HEK293 (cell line): ENCODE data around the gene LYPLAL1.

ENCODE experiments used
- CTCF ChIA-PET: fragments of 350-600 bp; formaldehyde crosslinking; extraction: SDS; loops from one replicate; lab custom pipeline; 2021; ENCODE audit warnings: antibody characterized with exemption; lab: Yijun Ruan, JAX
- POLR2A ChIA-PET: fragments of 300-600 bp; formaldehyde crosslinking; extraction: SDS; loops from one replicate; lab custom pipeline; 2020; ENCODE audit warnings: antibody characterized with exemption, inconsistent platforms; lab: Yijun Ruan, JAX
- H3K27ac ChIP-seq: fragments of 200-500 bp; sonication (Bioruptor generic); 2 replicates; pipeline ENCODE4 v1.5.1; 2014; ENCODE audit warnings: low read depth, low read length, control low read depth, inconsistent platforms; ENCODE audit errors: extremely low read depth
- H3K36me3 ChIP-seq, 2 experiments: fragments of 200-500 bp in 1 of 2; sonication (Bioruptor generic) in 1 of 2; 1 replicate in 1 of 2; 2 replicates in 1 of 2; pipeline ENCODE4 v1.5.1; 2014 to 2017; ENCODE audit warnings: inconsistent platforms in 2 of 2, low read length in 2 of 2; ENCODE audit not compliant: control insufficient read depth in 2 of 2, insufficient read depth in 1 of 2
- H3K4me1 ChIP-seq: fragments of 200-500 bp; sonication (Bioruptor generic); 2 replicates; pipeline ENCODE4 v1.5.1; 2014; ENCODE audit warnings: mild to moderate bottlenecking, low read length, inconsistent platforms; ENCODE audit not compliant: control insufficient read depth, insufficient read depth
- H3K4me3 ChIP-seq: 2 replicates; pipeline ENCODE4 v1.5.1; 2011; ENCODE audit warnings: low read depth, mild to moderate bottlenecking, control low read depth, low read length, moderate library complexity
- H3K9me3 ChIP-seq: fragments of 200-500 bp; sonication (Bioruptor generic); 2 replicates; pipeline ENCODE4 v1.5.1; 2014; ENCODE audit warnings: low read depth, low read length, inconsistent platforms; ENCODE audit not compliant: control insufficient read depth, insufficient read depth
- GLI4 ChIP-seq: fragments of 450-650 bp; formaldehyde crosslinking; IDR thresholded peaks from 2 replicates; pipeline ENCODE4 v1.5.1; 2016; ENCODE audit warnings: missing biosample characterization, missing genetic modification characterization
- REPIN1 ChIP-seq: fragments of 450-650 bp; formaldehyde crosslinking; IDR thresholded peaks from 2 replicates; pipeline ENCODE4 v1.5.1; 2017; ENCODE audit warnings: missing biosample characterization, missing genetic modification characterization, low read depth
- TCF7L2 ChIP-seq: IDR thresholded peaks from 2 replicates; pipeline ENCODE4 v1.6.1; 2011; ENCODE audit warnings: low read depth, mild to moderate bottlenecking, inconsistent platforms, low read length, moderate library complexity, borderline replicate concordance
- YY1 ChIP-seq: fragments of 450-650 bp; formaldehyde crosslinking; IDR thresholded peaks from 2 replicates; pipeline ENCODE4 v1.5.1; 2018; ENCODE audit warnings: missing biosample characterization, missing genetic modification characterization
- ZBTB7A ChIP-seq: fragments of 450-650 bp; formaldehyde crosslinking; IDR thresholded peaks from 2 replicates; pipeline ENCODE4 v1.5.1; 2016; ENCODE audit warnings: low read depth, missing biosample characterization, missing genetic modification characterization
- ZFP41 ChIP-seq: fragments of 450-650 bp; formaldehyde crosslinking; IDR thresholded peaks from 2 replicates; pipeline ENCODE4 v1.5.1; 2016; ENCODE audit warnings: missing biosample characterization, missing genetic modification characterization, borderline replicate concordance
- ZNF140 ChIP-seq: fragments of 450-650 bp; formaldehyde crosslinking; IDR thresholded peaks from 2 replicates; pipeline ENCODE4 v1.5.1; 2016; ENCODE audit warnings: missing biosample characterization, missing genetic modification characterization
- ZNF146 ChIP-seq: fragments of 450-650 bp; formaldehyde crosslinking; IDR thresholded peaks from 2 replicates; pipeline ENCODE4 v1.5.1; 2016; ENCODE audit warnings: missing biosample characterization, missing genetic modification characterization
- ZNF221 ChIP-seq: fragments of 450-650 bp; formaldehyde crosslinking; IDR thresholded peaks from 2 replicates; pipeline ENCODE4 v1.5.1; 2017; ENCODE audit warnings: missing biosample characterization, missing genetic modification characterization, borderline replicate concordance
- ZNF23 ChIP-seq: fragments of 450-650 bp; formaldehyde crosslinking; IDR thresholded peaks from 2 replicates; pipeline ENCODE4 v1.5.1; 2016; ENCODE audit warnings: missing biosample characterization, missing genetic modification characterization, borderline replicate concordance
- ZNF248 ChIP-seq: fragments of 450-650 bp; formaldehyde crosslinking; IDR thresholded peaks from 2 replicates; pipeline ENCODE4 v1.5.1; 2017; ENCODE audit warnings: missing biosample characterization, missing genetic modification characterization
- ZNF274 ChIP-seq, 2 experiments: fragments of 200-500 bp in 1 of 2; fragments of 450-650 bp in 1 of 2; sonication (Bioruptor generic) in 1 of 2; formaldehyde crosslinking in 1 of 2; IDR thresholded peaks; 2 replicates each; pipeline versions ENCODE4 v1.5.1 to v1.6.1; 2014 to 2016; ENCODE audit warnings: borderline replicate concordance in 1 of 2, inconsistent platforms in 1 of 2, low read length in 1 of 2, missing biosample characterization in 1 of 2, missing genetic modification characterization in 1 of 2
- ZNF292 ChIP-seq: fragments of 450-650 bp; formaldehyde crosslinking; IDR thresholded peaks from 2 replicates; pipeline ENCODE4 v1.5.1; 2016; ENCODE audit warnings: low read depth, missing biosample characterization, missing genetic modification characterization, borderline replicate concordance
- ZNF48 ChIP-seq: fragments of 450-650 bp; formaldehyde crosslinking; IDR thresholded peaks from 2 replicates; pipeline ENCODE4 v1.5.1; 2016; ENCODE audit warnings: missing biosample characterization, missing genetic modification characterization
- ZNF529 ChIP-seq: fragments of 450-650 bp; formaldehyde crosslinking; IDR thresholded peaks from 2 replicates; pipeline ENCODE4 v1.5.1; 2017; ENCODE audit warnings: missing genetic modification characterization, missing biosample characterization; ENCODE audit not compliant: insufficient replicate concordance
- ZNF530 ChIP-seq: fragments of 450-650 bp; formaldehyde crosslinking; IDR thresholded peaks from 2 replicates; pipeline ENCODE4 v1.5.1; 2016; ENCODE audit warnings: low read depth, missing biosample characterization, missing genetic modification characterization
- ZNF623 ChIP-seq: fragments of 450-650 bp; formaldehyde crosslinking; IDR thresholded peaks from 2 replicates; pipeline ENCODE4 v1.5.1; 2016; ENCODE audit warnings: missing biosample characterization, missing genetic modification characterization
- ZNF629 ChIP-seq: fragments of 450-650 bp; formaldehyde crosslinking; IDR thresholded peaks from 2 replicates; pipeline ENCODE4 v1.5.1; 2017; ENCODE audit warnings: missing biosample characterization, missing genetic modification characterization
- ZNF654 ChIP-seq: fragments of 450-650 bp; formaldehyde crosslinking; IDR thresholded peaks from 2 replicates; pipeline ENCODE4 v1.5.1; 2016; ENCODE audit warnings: low read depth, missing biosample characterization, missing genetic modification characterization
- ZNF777 ChIP-seq: fragments of 450-650 bp; formaldehyde crosslinking; IDR thresholded peaks from 2 replicates; pipeline ENCODE4 v1.5.1; 2017; ENCODE audit warnings: missing biosample characterization, missing genetic modification characterization, borderline replicate concordance
- ZNF837 ChIP-seq: fragments of 450-650 bp; formaldehyde crosslinking; IDR thresholded peaks from 2 replicates; pipeline ENCODE4 v1.5.1; 2016; ENCODE audit warnings: missing biosample characterization, missing genetic modification characterization
- TF ChIP-seq, protein P1 (sequence below): fragments of 450-650 bp; formaldehyde crosslinking; IDR thresholded peaks from 2 replicates; pipeline ENCODE4 v1.5.1; 2017; ENCODE audit warnings: missing biosample characterization, missing genetic modification characterization
- TF ChIP-seq, protein P2 (sequence below): IDR thresholded peaks from 2 replicates; pipeline ENCODE4 v1.6.1; 2011; ENCODE audit warnings: mild to moderate bottlenecking, low read depth, low read length, borderline replicate concordance

Gene LYPLAL1

GRCh38 chr1:219228058-219228419, 54.4 kb downstream of the LYPLAL1 start:
- Histone ChIP-seq H3K27ac (no peak overlapping the region), H3K4me3 (no peak overlapping the region), H3K4me1 (no peaks in the 10 kb centered on the region), H3K9me3 (no peaks in the 10 kb centered on the region), H3K36me3 (peaks cover 0 to 9% of the 10 kb centered on the region in 2 experiments; a peak in 1 of 3 replicates)
- no peak for TF ChIP-seq ZNF623 (tag by site-specific recombination)
- TF ChIP-seq ZNF530 (tag by site-specific recombination): no peak
- CTCF ChIA-PET: interaction anchor here (1.2 kb wide), 1 partner anchor 11 kb away, joined by 3 read pairs; no protein-coding TSS in a partner anchor
- POLR2A ChIA-PET: no interaction called here

DNA sequence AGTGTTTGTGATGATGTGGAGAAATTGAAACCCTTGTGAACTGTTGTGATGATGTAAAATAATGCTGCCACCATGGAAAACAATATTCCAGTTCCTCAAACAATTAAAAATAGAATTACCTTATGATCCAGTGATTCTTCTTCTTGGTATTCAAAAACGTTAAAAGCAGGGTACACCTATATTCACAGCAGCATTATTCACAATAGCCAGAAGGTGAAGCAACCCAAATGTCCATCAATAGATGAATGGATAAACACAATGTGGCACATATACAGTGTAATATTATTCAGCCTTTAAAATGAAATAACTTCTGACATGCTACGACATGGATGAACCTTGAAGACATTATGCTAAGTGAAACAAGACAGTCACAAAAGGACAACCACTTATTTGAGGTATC, 59.2 kb downstream of the LYPLAL1 start:
- Histone ChIP-seq H3K27ac (no peak overlapping the region), H3K4me3 (no peak overlapping the region), H3K4me1 (no peaks in the 10 kb centered on the region), H3K36me3 (peaks cover 0 to 3% of the 10 kb centered on the region in 2 experiments; a peak in 1 of 3 replicates), H3K9me3 (no peaks in the 10 kb centered on the region)
- POLR2A ChIA-PET: no interaction called here
- CTCF ChIA-PET: no interaction called here
- no peak for TF ChIP-seq ZNF837
- TF ChIP-seq ZNF146 (tag by site-specific recombination): no peak
- no peak for TF ChIP-seq ZNF777 (tag by site-specific recombination)
- TF ChIP-seq ZNF654 (tag by site-specific recombination): no peak
- no peak for TF ChIP-seq ZBTB7A
- TF ChIP-seq ZNF274 (IDR thresholded peaks at IDR 0.05; ENCODE audit: low read length): no peak
- no peak for TF ChIP-seq ZNF274 (tag by site-specific recombination; IDR thresholded peaks at IDR 0.05; ENCODE audit: borderline replicate concordance)
- TF ChIP-seq YY1 (tag by site-specific recombination): no peak
- no peak for TF ChIP-seq ZNF292 (tag by site-specific recombination)
- no peak for TF ChIP-seq ZNF529
- no peak for TF ChIP-seq ZNF48 (tag by site-specific recombination)
- TF ChIP-seq REPIN1 (tag by site-specific recombination): no peak
- TF ChIP-seq ZNF629 (tag by site-specific recombination): no peak

DNA sequence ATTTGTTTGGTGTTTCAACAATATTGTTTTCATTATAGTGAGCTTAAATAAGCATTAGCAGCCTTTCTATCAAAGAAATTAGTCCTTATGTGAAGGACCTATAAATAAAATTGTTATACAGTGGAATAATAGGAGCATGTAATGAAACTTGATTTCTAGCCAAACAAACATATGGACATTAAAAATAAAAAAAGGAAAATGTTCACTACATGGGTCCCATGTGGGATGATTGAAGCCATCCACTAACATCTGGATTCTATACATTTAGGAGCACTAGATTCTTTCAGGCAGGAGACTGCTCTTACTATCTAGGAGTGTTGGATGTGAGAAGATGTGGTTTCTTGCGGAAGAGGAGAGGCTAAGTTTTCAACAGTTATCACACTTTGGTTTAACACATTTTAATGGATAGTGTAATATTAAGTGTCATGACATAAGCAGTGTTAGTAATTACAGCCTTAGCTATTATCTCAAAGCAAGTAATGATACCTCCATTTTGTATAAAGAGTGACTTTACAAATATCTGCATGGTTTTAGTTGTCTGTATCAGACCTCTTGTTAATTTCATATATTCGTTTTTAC, 62.3 kb downstream of the LYPLAL1 start:
- H3K4me3 ChIP-seq: no peak overlapping the region
- TF ChIP-seq, protein P1, sequence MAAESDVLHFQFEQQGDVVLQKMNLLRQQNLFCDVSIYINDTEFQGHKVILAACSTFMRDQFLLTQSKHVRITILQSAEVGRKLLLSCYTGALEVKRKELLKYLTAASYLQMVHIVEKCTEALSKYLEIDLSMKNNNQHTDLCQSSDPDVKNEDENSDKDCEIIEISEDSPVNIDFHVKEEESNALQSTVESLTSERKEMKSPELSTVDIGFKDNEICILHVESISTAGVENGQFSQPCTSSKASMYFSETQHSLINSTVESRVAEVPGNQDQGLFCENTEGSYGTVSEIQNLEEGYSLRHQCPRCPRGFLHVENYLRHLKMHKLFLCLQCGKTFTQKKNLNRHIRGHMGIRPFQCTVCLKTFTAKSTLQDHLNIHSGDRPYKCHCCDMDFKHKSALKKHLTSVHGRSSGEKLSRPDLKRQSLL: no peak
- TF ChIP-seq ZNF248 (no peak), ZNF23 (tag by site-specific recombination) (no peak), GLI4 (tag by site-specific recombination) (no peak), ZFP41 (tag by site-specific recombination) (no peak), ZNF140 (tag by site-specific recombination) (no peak), ZNF221 (tag by site-specific recombination) (no peak), TCF7L2 (no peak)
- TF ChIP-seq, protein P2, sequence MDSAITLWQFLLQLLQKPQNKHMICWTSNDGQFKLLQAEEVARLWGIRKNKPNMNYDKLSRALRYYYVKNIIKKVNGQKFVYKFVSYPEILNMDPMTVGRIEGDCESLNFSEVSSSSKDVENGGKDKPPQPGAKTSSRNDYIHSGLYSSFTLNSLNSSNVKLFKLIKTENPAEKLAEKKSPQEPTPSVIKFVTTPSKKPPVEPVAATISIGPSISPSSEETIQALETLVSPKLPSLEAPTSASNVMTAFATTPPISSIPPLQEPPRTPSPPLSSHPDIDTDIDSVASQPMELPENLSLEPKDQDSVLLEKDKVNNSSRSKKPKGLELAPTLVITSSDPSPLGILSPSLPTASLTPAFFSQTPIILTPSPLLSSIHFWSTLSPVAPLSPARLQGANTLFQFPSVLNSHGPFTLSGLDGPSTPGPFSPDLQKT: no peak
- H3K9me3 ChIP-seq: no peaks in the 10 kb centered on the region
- POLR2A ChIA-PET: no interaction called here
- H3K36me3 ChIP-seq: no peaks in the 10 kb centered on the region
- no peaks in the 10 kb centered on the region for H3K4me1 ChIP-seq
- no peak overlapping the region for H3K27ac ChIP-seq
- CTCF ChIA-PET: no interaction called here
